ENCODE data around the gene LVRN.

- no peak for TF ChIP-seq POLR2A (IDR thresholded peaks at IDR 0.05)
- TF ChIP-seq CTCF (IDR thresholded peaks at IDR 0.05): no peak
Measured at GRCh38 chr5:115932991-115933390, 29.3 kb upstream of the LVRN start.
